SK-N-SH treated with all-trans-retinoic acid at 6 μM for 48 hours (cell line): ENCODE measurements around the gene AGAP2.

Experiments used
- ARNTL ChIP-seq: fragments of 450-650 bp; formaldehyde crosslinking; IDR thresholded peaks from 2 replicates; pipeline ENCODE4 v1.5.0; 2020; ENCODE audit warnings: low read depth, mild to moderate bottlenecking, moderate library complexity, borderline replicate concordance
- CSDC2 ChIP-seq: fragments of 250-450 bp; sonication (Bioruptor Pico); IDR thresholded peaks from 2 replicates; pipeline ENCODE4 v1.5.0; 2020; ENCODE audit warnings: mild to moderate bottlenecking, moderate library complexity
- GLIS3 ChIP-seq: fragments of 250-450 bp; sonication (Bioruptor Pico); IDR thresholded peaks from 2 replicates; pipeline ENCODE4 v1.5.0; 2020; ENCODE audit warnings: mild to moderate bottlenecking, moderate library complexity
- RARB ChIP-seq: fragments of 250-450 bp; sonication (Bioruptor Pico); IDR thresholded peaks from 2 replicates; pipeline ENCODE4 v1.8.0; 2021; ENCODE audit warnings: mild to moderate bottlenecking, moderate library complexity
- TCF4 ChIP-seq: fragments of 250-450 bp; sonication (Bioruptor Pico); IDR thresholded peaks from 2 replicates; pipeline ENCODE4 v1.8.0; 2021; ENCODE audit warnings: mild to moderate bottlenecking, moderate library complexity, borderline replicate concordance
- ZC3H10 ChIP-seq: fragments of 250-450 bp; sonication (Bioruptor Pico); IDR thresholded peaks from 2 replicates; pipeline ENCODE4 v1.5.1; 2021; ENCODE audit warnings: mild to moderate bottlenecking, moderate library complexity
- ZFP30 ChIP-seq: fragments of 450-650 bp; formaldehyde crosslinking; IDR thresholded peaks from 2 replicates; pipeline ENCODE4 v1.5.0; 2022; ENCODE audit warnings: mild to moderate bottlenecking, moderate library complexity
- ZNF565 ChIP-seq: fragments of 450-650 bp; formaldehyde crosslinking; conservative IDR thresholded peaks from 2 replicates; pipeline ENCODE4 v1.5.0; 2020; ENCODE audit warnings: low read depth, mild to moderate bottlenecking, moderate library complexity
- TF ChIP-seq, protein P1 (sequence below): fragments of 250-450 bp; sonication (Bioruptor Pico); IDR thresholded peaks from 2 replicates; pipeline ENCODE4 v1.5.1; 2020; ENCODE audit warnings: low read depth, mild to moderate bottlenecking, moderate library complexity
- TF ChIP-seq, protein P2 (sequence below): fragments of 250-450 bp; sonication (Bioruptor Pico); IDR thresholded peaks from 2 replicates; pipeline ENCODE4 v1.8.0; 2020; ENCODE audit warnings: mild to moderate bottlenecking, moderate library complexity, borderline replicate concordance
- TF ChIP-seq, protein P3 (sequence below): fragments of 250-450 bp; sonication (Bioruptor Pico); IDR thresholded peaks from 2 replicates; pipeline ENCODE4 v1.8.0; 2021; ENCODE audit warnings: low read depth, mild to moderate bottlenecking, moderate library complexity, borderline replicate concordance

DNA sequence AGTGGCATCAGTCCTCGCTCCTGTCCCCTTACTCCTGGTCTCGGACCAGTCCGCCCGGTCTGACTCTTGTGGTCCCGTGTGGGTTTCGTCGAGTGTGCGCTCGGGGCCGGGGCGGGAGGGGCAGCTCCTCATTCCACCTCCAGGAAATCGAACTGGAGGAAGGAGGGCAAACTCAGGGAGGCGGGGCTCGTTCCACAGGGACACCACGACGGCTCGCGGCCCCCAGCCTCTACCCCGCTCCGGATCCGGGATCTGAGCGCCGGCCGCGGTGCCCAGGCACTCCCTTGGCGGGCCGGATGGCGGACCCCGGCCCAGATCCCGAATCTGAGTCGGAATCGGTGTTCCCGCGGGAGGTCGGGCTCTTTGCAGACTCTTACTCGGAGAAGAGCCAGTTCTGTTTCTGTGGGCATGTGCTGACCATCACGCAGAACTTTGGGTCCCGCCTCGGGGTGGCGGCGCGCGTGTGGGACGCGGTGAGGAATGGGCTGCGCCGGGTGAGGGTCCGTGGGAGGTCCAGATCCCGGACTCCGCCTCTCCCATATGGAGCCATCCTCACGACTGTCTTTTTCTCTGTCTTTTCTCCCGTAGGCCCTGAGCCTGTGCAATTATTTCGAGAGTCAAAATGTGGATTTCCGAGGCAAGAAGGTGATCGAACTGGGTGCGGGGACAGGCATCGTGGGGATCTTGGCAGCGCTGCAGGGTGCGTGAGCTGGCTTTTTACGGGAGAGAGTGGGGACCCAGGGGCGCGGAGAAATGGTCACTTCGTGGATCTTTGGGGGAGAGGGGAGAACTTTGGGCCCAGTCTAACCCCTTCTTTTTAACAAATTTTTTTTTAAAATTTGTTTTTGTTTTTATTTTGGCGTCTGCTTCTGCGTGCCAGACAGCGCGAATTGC, 34.1 kb upstream of the AGAP2 start, which contains the start of gene EEF1AKMT3:
- no peak for TF ChIP-seq ARNTL (CRISPR knock-in tag)
- TF ChIP-seq ZNF565 (CRISPR knock-in tag): no peak
- TF ChIP-seq, protein P1, sequence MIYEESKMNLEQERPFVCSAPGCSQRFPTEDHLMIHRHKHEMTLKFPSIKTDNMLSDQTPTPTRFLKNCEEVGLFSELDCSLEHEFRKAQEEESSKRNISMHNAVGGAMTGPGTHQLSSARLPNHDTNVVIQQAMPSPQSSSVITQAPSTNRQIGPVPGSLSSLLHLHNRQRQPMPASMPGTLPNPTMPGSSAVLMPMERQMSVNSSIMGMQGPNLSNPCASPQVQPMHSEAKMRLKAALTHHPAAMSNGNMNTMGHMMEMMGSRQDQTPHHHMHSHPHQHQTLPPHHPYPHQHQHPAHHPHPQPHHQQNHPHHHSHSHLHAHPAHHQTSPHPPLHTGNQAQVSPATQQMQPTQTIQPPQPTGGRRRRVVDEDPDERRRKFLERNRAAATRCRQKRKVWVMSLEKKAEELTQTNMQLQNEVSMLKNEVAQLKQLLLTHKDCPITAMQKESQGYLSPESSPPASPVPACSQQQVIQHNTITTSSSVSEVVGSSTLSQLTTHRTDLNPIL (CRISPR knock-in tag): no peak
- TF ChIP-seq CSDC2 (CRISPR knock-in tag): no peak
- TF ChIP-seq, protein P2, sequence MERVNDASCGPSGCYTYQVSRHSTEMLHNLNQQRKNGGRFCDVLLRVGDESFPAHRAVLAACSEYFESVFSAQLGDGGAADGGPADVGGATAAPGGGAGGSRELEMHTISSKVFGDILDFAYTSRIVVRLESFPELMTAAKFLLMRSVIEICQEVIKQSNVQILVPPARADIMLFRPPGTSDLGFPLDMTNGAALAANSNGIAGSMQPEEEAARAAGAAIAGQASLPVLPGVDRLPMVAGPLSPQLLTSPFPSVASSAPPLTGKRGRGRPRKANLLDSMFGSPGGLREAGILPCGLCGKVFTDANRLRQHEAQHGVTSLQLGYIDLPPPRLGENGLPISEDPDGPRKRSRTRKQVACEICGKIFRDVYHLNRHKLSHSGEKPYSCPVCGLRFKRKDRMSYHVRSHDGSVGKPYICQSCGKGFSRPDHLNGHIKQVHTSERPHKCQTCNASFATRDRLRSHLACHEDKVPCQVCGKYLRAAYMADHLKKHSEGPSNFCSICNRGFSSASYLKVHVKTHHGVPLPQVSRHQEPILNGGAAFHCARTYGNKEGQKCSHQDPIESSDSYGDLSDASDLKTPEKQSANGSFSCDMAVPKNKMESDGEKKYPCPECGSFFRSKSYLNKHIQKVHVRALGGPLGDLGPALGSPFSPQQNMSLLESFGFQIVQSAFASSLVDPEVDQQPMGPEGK (CRISPR knock-in tag): no peak
- TF ChIP-seq, protein P3, sequence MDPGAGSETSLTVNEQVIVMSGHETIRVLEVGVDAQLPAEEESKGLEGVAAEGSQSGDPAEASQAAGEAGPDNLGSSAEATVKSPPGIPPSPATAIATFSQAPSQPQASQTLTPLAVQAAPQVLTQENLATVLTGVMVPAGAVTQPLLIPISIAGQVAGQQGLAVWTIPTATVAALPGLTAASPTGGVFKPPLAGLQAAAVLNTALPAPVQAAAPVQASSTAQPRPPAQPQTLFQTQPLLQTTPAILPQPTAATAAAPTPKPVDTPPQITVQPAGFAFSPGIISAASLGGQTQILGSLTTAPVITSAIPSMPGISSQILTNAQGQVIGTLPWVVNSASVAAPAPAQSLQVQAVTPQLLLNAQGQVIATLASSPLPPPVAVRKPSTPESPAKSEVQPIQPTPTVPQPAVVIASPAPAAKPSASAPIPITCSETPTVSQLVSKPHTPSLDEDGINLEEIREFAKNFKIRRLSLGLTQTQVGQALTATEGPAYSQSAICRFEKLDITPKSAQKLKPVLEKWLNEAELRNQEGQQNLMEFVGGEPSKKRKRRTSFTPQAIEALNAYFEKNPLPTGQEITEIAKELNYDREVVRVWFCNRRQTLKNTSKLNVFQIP: no peak
- TF ChIP-seq GLIS3: no peak
- no peak for TF ChIP-seq RARB (CRISPR knock-in tag)
- TF ChIP-seq ZFP30: no peak
- TF ChIP-seq TCF4 (CRISPR knock-in tag): no peak
- no peak for TF ChIP-seq ZC3H10 (CRISPR knock-in tag)
